Activated naive CD8-positive, alpha-beta T cell treated with anti-CD3 and anti-CD28 coated beads for 36 hours (primary cell): ENCODE measurements around the gene IRF6. TPM values are rescaled to one million over a fixed set of nuclear protein-coding genes. Genes with fewer than 3 reads are reported as not detected.

ENCODE experiments used
- DNase-seq: peaks from one replicate; pipeline ENCODE4 v3.0.0; 2021
- H3K27ac Mint-ChIP-seq: one replicate; pipeline ENCODE4 v1.8.0; 2022; ENCODE audit warnings: mild to moderate bottlenecking, moderate library complexity, mixed read lengths
- H3K27me3 Mint-ChIP-seq: one replicate; pipeline ENCODE4 v1.8.0; 2022; ENCODE audit warnings: mild to moderate bottlenecking, mixed read lengths
- H3K36me3 Mint-ChIP-seq: one replicate; pipeline ENCODE4 v1.8.0; 2021; ENCODE audit warnings: mild to moderate bottlenecking, mixed read lengths
- H3K4me1 Mint-ChIP-seq: one replicate; pipeline ENCODE4 v1.8.0; 2021; ENCODE audit warnings: mixed read lengths
- H3K4me3 Mint-ChIP-seq: one replicate; pipeline ENCODE4 v1.8.0; 2022; ENCODE audit warnings: mild to moderate bottlenecking, moderate library complexity, mixed read lengths
- H3K9me3 Mint-ChIP-seq: one replicate; pipeline ENCODE4 v1.8.0; 2022; ENCODE audit warnings: mixed read lengths
- total RNA-seq, 2 experiments: library from RNA; stranded (reverse); gene quantifications; one replicate each; pipeline ENCODE4 v1.2.3, GENCODE V29; 2021

The IRF6 gene
- total RNA-seq = 1 to 10 TPM; 2.1 to 2.4 TPM

GRCh38 chr1:209805875-209806760 is at the start of gene IRF6:
Gene IRF6 (minus strand): TSS chr1:209806142. CDS start chr1:209801413, 4,729 bp downstream.
- H3K4me1 Mint-ChIP-seq = peaks cover 25% of the 10 kb centered on the region
- H3K27ac Mint-ChIP-seq = peak within 1 kb of the TSS; percentile 89
- no peaks in the 10 kb centered on the region for H3K9me3 Mint-ChIP-seq
- peak; percentile 81 for DNase-seq
- no peaks in the 10 kb centered on the region for H3K27me3 Mint-ChIP-seq
- H3K4me3 Mint-ChIP-seq = peak within 1 kb of the TSS; percentile 87
- H3K36me3 Mint-ChIP-seq = no peaks in the 10 kb centered on the region

GRCh38 chr1:209855623-209856022 is 49.7 kb upstream of the IRF6 start:
- no peak for DNase-seq
- Mint-ChIP-seq H3K27me3 (no peaks in the 10 kb centered on the region), H3K9me3 (no peaks in the 10 kb centered on the region), H3K4me3 (no peak overlapping the region), H3K4me1 (peaks cover 5% of the 10 kb centered on the region), H3K36me3 (peaks cover 15% of the 10 kb centered on the region), H3K27ac (no peak overlapping the region)

DNA sequence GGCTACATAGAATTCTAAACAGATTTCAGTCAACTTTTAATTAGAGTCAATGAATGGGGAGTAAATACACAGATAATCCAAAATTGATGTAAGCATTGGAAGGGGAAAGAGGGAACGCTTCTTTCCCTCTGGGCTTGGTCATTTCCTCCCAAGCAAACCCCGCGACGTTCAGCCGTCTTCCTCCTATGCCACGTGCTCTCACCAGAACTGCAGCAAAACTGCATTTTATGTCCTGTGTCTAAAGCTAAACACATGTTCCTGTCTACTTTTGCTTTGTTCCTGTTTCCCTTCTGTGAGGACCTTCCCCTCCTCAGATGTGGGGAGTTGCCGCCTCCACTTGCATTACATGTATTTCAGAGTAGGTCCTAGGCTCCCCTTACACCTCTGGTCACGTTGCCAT is 49.1 kb upstream of the IRF6 start:
- peaks cover 15% of the 10 kb centered on the region for H3K36me3 Mint-ChIP-seq
- peaks cover 5% of the 10 kb centered on the region for H3K4me1 Mint-ChIP-seq
- H3K9me3 Mint-ChIP-seq = no peaks in the 10 kb centered on the region
- no peak overlapping the region for H3K27ac Mint-ChIP-seq
- H3K27me3 Mint-ChIP-seq = no peaks in the 10 kb centered on the region
- no peak for DNase-seq
- H3K4me3 Mint-ChIP-seq = no peak overlapping the region

DNA sequence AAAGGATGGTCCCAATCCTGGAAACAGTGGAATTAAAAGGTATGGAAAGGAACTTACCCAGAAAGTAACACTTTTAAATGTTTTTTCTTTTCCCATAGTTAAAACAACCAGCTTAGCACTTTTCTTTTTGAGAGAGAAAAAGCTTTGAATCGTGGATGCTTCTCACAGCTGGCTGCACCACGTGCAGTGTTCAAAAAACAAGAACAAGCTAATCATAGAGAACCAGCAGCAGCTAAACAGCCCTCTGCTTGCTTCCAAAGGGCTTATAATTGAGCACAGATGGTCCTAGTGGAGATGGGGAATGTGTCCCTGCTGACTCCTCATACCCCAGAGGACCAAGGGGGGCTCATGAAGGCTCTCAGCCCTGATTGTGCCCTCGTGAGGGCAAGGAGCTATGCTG is 48.3 kb upstream of the IRF6 start:
- Mint-ChIP-seq H3K27me3 (no peaks in the 10 kb centered on the region), H3K4me1 (peaks cover 5% of the 10 kb centered on the region), H3K4me3 (no peak overlapping the region), H3K36me3 (peaks cover 16% of the 10 kb centered on the region), H3K9me3 (no peaks in the 10 kb centered on the region), H3K27ac (no peak overlapping the region)
- DNase-seq = no peak

- H3K9me3 Mint-ChIP-seq = no peaks in the 10 kb centered on the region
- DNase-seq = no peak
- H3K4me1 Mint-ChIP-seq = peaks cover 5% of the 10 kb centered on the region
- no peak overlapping the region for H3K27ac Mint-ChIP-seq
- no peaks in the 10 kb centered on the region for H3K27me3 Mint-ChIP-seq
- H3K36me3 Mint-ChIP-seq = peaks cover 16% of the 10 kb centered on the region
- no peak overlapping the region for H3K4me3 Mint-ChIP-seq
Measured at GRCh38 chr1:209853676-209854075, 47.7 kb upstream of the IRF6 start.

DNA sequence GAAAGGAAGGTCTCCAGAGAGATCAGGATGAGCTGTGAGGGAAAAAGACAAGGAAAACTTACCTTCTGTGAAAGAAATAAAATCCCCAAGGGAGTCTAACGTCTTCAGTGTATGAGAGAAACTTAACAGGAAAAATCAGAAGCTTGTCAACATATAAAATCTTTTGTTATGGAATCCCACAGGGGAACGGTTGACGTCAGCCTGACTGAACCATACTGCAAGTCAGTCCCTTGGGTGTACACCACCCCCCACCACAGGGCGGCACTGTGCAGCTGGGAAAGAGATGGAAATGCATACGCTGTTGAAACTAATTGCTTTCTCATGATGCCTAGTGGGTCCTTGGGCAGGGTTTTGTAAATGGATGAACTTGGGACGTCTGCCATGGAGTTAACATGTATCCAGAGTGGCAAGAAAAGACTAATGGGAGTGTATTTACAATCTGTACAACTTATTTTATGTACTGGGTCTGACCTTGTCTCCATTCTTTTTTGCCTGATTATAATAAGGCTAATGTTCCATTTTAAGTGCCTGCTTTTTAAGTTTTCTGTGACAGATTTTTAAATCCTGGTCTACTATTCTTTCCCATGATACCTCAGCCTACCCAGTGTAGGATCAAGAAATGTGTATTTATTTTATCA is 44.5 kb upstream of the IRF6 start:
- Mint-ChIP-seq H3K9me3 (no peaks in the 10 kb centered on the region), H3K36me3 (peaks cover 20% of the 10 kb centered on the region), H3K27ac (peak overlapping the region; percentile 11), H3K27me3 (no peaks in the 10 kb centered on the region), H3K4me1 (peaks cover 10% of the 10 kb centered on the region), H3K4me3 (no peak overlapping the region)
- DNase-seq = peak; percentile 14

GRCh38 chr1:209849388-209849787 is 43.4 kb upstream of the IRF6 start:
- Mint-ChIP-seq H3K9me3 (no peaks in the 10 kb centered on the region), H3K4me1 (peaks cover 6% of the 10 kb centered on the region), H3K27ac (no peak overlapping the region), H3K36me3 (peaks cover 20% of the 10 kb centered on the region), H3K27me3 (no peaks in the 10 kb centered on the region), H3K4me3 (no peak overlapping the region)
- no peak for DNase-seq

DNA sequence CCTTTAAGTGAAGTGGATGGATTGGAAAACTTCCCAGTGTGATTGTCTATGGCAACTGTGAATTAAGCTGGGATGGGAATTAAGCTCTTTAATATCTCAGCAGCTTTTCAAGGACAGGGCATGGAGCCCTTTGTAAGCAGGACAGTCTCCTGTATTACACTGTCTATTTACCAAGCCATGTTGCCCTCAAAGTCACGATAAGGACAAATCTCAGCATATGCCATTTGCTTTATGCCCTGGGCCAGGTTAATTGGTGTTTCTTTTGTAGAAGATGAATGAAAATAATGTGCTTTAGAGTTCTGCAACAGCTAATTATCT is 39.4 kb upstream of the IRF6 start:
- Mint-ChIP-seq H3K4me1 (peaks cover 10% of the 10 kb centered on the region), H3K36me3 (peaks cover 37% of the 10 kb centered on the region), H3K27ac (no peak overlapping the region), H3K27me3 (no peaks in the 10 kb centered on the region), H3K9me3 (no peaks in the 10 kb centered on the region), H3K4me3 (no peak overlapping the region)
- DNase-seq = no peak

- Mint-ChIP-seq H3K9me3 (no peaks in the 10 kb centered on the region), H3K27me3 (no peaks in the 10 kb centered on the region), H3K27ac (no peak overlapping the region), H3K4me1 (peaks cover 16% of the 10 kb centered on the region), H3K36me3 (peaks cover 42% of the 10 kb centered on the region), H3K4me3 (no peak overlapping the region)
- no peak for DNase-seq
Measured at GRCh38 chr1:209844695-209845407, 38.9 kb upstream of the IRF6 start.

DNA sequence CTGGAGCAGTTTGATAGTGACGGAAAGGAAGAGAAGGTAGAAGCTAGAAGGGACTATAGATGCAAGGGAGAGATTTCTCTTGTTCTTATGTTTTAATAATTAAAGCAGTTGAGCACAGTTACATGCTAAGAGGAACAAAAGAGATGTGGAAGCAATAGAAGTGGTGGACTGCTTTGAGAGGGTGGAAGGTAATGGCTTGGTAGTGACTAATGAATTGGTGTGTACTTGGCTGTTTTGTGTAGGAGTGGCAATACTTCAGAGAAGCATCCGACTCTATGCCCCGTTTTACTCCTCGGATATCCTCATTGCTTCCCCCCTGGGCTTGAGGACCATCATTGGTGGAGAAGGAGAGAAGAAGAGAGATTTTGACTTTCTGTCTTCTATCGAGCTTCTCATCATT is 34.7 kb upstream of the IRF6 start:
- peaks cover 50% of the 10 kb centered on the region for H3K36me3 Mint-ChIP-seq
- peak overlapping the region; percentile 85 for H3K27ac Mint-ChIP-seq
- peaks cover 34% of the 10 kb centered on the region for H3K4me1 Mint-ChIP-seq
- DNase-seq = no peak
- peak overlapping the region; percentile 15 for H3K4me3 Mint-ChIP-seq
- H3K9me3 Mint-ChIP-seq = no peaks in the 10 kb centered on the region
- no peaks in the 10 kb centered on the region for H3K27me3 Mint-ChIP-seq

DNA sequence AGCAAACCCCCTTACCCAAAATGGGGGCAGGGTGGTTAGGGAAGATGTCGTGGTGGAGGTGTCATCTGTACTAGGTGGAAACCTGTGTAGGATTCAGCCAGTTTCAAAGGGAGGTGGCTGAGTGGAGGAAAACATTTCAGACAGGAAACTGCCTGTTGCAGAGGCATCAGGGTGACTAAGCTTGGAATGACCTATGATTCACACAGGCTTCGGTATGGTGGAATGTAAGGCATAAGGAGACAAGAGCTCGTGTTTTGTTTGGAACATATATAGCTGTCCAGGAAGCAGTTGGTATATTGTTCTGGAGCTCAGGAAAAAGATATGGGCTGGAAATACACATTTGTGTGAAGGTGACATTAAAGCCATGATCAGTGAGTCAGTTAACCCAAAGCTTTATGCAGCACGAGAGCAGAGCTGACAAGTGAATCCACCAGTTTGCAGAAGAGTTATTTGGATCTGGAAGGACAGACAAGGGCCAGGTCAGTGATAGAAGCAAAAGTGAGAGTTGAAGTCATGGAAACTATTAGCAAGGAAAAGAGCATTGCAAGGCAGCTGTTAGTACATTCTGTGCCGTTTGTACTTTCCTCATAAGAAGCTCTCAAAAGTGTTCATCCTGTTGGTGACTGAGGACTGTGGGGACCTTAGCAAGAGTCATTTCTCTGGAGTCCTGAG is 34.1 kb upstream of the IRF6 start:
- Mint-ChIP-seq H3K4me3 (peak overlapping the region; percentile 15), H3K4me1 (peaks cover 40% of the 10 kb centered on the region), H3K9me3 (no peaks in the 10 kb centered on the region), H3K27ac (peak overlapping the region; percentile 85), H3K36me3 (peaks cover 52% of the 10 kb centered on the region), H3K27me3 (no peaks in the 10 kb centered on the region)
- DNase-seq = peak; percentile 11

- Mint-ChIP-seq H3K4me3 (no peak overlapping the region), H3K4me1 (peaks cover 50% of the 10 kb centered on the region)
Measured at GRCh38 chr1:209838537-209838936, 32.6 kb upstream of the IRF6 start.

GRCh38 chr1:209837671-209838070 is 31.7 kb upstream of the IRF6 start:
- Mint-ChIP-seq H3K4me3 (no peak overlapping the region), H3K27ac (no peak overlapping the region), H3K27me3 (no peaks in the 10 kb centered on the region), H3K36me3 (peaks cover 62% of the 10 kb centered on the region), H3K4me1 (peaks cover 50% of the 10 kb centered on the region), H3K9me3 (no peaks in the 10 kb centered on the region)
- DNase-seq = no peak

More at GRCh38 chr1:209838537-209838936, 32.6 kb upstream of the IRF6 start:
- no peaks in the 10 kb centered on the region for H3K27me3 Mint-ChIP-seq
- H3K36me3 Mint-ChIP-seq = peaks cover 60% of the 10 kb centered on the region
- H3K27ac Mint-ChIP-seq = peak overlapping the region; percentile 85
- no peaks in the 10 kb centered on the region for H3K9me3 Mint-ChIP-seq
- no peak for DNase-seq

GRCh38 chr1:209835782-209836298 is 29.9 kb upstream of the IRF6 start:
- peaks cover 54% of the 10 kb centered on the region for H3K4me1 Mint-ChIP-seq
- peaks cover 54% of the 10 kb centered on the region for H3K36me3 Mint-ChIP-seq
- H3K27me3 Mint-ChIP-seq = no peaks in the 10 kb centered on the region
- no peak overlapping the region for H3K4me3 Mint-ChIP-seq
- no peaks in the 10 kb centered on the region for H3K9me3 Mint-ChIP-seq
- no peak for DNase-seq
- H3K27ac Mint-ChIP-seq = peak overlapping the region; percentile 22

- no peak overlapping the region for H3K4me3 Mint-ChIP-seq
- H3K36me3 Mint-ChIP-seq = peaks cover 52% of the 10 kb centered on the region
- H3K9me3 Mint-ChIP-seq = no peaks in the 10 kb centered on the region
- no peaks in the 10 kb centered on the region for H3K27me3 Mint-ChIP-seq
- no peak overlapping the region for H3K27ac Mint-ChIP-seq
- peaks cover 55% of the 10 kb centered on the region for H3K4me1 Mint-ChIP-seq
- no peak for DNase-seq
Measured at GRCh38 chr1:209831615-209832014, 25.7 kb upstream of the IRF6 start.
